ENCODE results near the gene SLC39A11. TPM values are rescaled to one million over a fixed set of nuclear protein-coding genes. Genes with fewer than 3 reads are reported as not detected.

Gene SLC39A11
- polyA plus RNA-seq, 1 of the 3 experiments (the other 2 are of a cell fraction): 23.5 TPM

GRCh38 chr17:72879877-72880276 is 212.6 kb downstream of the SLC39A11 start:
- Histone ChIP-seq H3K9me2 (no peaks in the 10 kb centered on the region), H3F3A (replicated peaks; ENCODE audit: insufficient read depth) (no peaks in the 10 kb centered on the region), H3K79me2 (ENCODE audit: insufficient read depth) (no peaks in the 10 kb centered on the region), H3K9me3 (peaks cover 10% of the 10 kb centered on the region; the same call in 1 of the 2 replicates), H3K9ac (no peak overlapping the region), H3K4me1 (ENCODE audit: control insufficient read depth in 1 of 2, insufficient read depth in 2 of 2, low read depth in 1 of 2, low read length in 1 of 2) (no peaks in the 10 kb centered on the region), H3K27me3 (ENCODE audit: insufficient read depth) (no peaks in the 10 kb centered on the region), H2AFZ (ENCODE audit: low read depth) (no peak overlapping the region), H3K36me3 (replicated peaks in 1 of 2; ENCODE audit: control insufficient read depth in 1 of 2, insufficient read depth in 2 of 2, low read length in 1 of 2) (peaks cover 0 to 4% of the 10 kb centered on the region in 2 experiments), H3K4me3 (ENCODE audit: low read depth in 2 of 2, low read length in 1 of 2) (no peak overlapping the region), H3K27ac (ENCODE audit: low read depth in 2 of 2, low read length in 1 of 2) (no peak overlapping the region), H3K4me2 (no peak overlapping the region), H4K20me1 (ENCODE audit: insufficient read depth) (no peaks in the 10 kb centered on the region)
- ChIA-PET POLR2A (no interaction called here), CTCF (interaction anchor here (1.2 kb wide), 1 partner anchor 11 kb away, joined by 3 read pairs; no protein-coding TSS in a partner anchor)
- no peak for DNase-seq
- WGBS (ENCODE audit: low lambda C conversion rate): 85% methylated on average over 2 of the region's 2 CpGs
- TF ChIP-seq EP300 (IDR thresholded peaks at IDR 0.05; ENCODE audit: borderline replicate concordance in 1 of 2, low read depth in 1 of 2, low read length in 1 of 2) (no peak), SIN3A (IDR thresholded peaks at IDR 0.05; ENCODE audit: borderline replicate concordance, low read depth, low read length) (no peak), MAX (IDR thresholded peaks at IDR 0.05; ENCODE audit: low read depth) (no peak), TAF1 (IDR thresholded peaks at IDR 0.05; ENCODE audit: borderline replicate concordance, low read depth, low read length) (no peak), MEF2A (IDR thresholded peaks at IDR 0.05; ENCODE audit: borderline replicate concordance, low read depth) (no peak), ZBTB33 (IDR thresholded peaks at IDR 0.05; ENCODE audit: borderline replicate concordance, low read depth) (no peak), RCOR1 (IDR thresholded peaks at IDR 0.05; ENCODE audit: low read length) (no peak), RFX5 (IDR thresholded peaks at IDR 0.05; ENCODE audit: low read length) (no peak), NRF1 (IDR thresholded peaks at IDR 0.05; ENCODE audit: low read depth, low read length) (no peak), EZH2phosphoT487 (IDR thresholded peaks at IDR 0.05; ENCODE audit: borderline replicate concordance, low read depth) (no peak), FOXM1 (IDR thresholded peaks at IDR 0.05; ENCODE audit: low read depth) (no peak), RAD21 (IDR thresholded peaks at IDR 0.05; ENCODE audit: low read length) (no peak), JUND (IDR thresholded peaks at IDR 0.05) (no peak)
- TF ChIP-seq, protein P1, sequence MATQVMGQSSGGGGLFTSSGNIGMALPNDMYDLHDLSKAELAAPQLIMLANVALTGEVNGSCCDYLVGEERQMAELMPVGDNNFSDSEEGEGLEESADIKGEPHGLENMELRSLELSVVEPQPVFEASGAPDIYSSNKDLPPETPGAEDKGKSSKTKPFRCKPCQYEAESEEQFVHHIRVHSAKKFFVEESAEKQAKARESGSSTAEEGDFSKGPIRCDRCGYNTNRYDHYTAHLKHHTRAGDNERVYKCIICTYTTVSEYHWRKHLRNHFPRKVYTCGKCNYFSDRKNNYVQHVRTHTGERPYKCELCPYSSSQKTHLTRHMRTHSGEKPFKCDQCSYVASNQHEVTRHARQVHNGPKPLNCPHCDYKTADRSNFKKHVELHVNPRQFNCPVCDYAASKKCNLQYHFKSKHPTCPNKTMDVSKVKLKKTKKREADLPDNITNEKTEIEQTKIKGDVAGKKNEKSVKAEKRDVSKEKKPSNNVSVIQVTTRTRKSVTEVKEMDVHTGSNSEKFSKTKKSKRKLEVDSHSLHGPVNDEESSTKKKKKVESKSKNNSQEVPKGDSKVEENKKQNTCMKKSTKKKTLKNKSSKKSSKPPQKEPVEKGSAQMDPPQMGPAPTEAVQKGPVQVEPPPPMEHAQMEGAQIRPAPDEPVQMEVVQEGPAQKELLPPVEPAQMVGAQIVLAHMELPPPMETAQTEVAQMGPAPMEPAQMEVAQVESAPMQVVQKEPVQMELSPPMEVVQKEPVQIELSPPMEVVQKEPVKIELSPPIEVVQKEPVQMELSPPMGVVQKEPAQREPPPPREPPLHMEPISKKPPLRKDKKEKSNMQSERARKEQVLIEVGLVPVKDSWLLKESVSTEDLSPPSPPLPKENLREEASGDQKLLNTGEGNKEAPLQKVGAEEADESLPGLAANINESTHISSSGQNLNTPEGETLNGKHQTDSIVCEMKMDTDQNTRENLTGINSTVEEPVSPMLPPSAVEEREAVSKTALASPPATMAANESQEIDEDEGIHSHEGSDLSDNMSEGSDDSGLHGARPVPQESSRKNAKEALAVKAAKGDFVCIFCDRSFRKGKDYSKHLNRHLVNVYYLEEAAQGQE (IDR thresholded peaks at IDR 0.05; ENCODE audit: low read depth, low read length): no peak
- TF ChIP-seq, protein P2, sequence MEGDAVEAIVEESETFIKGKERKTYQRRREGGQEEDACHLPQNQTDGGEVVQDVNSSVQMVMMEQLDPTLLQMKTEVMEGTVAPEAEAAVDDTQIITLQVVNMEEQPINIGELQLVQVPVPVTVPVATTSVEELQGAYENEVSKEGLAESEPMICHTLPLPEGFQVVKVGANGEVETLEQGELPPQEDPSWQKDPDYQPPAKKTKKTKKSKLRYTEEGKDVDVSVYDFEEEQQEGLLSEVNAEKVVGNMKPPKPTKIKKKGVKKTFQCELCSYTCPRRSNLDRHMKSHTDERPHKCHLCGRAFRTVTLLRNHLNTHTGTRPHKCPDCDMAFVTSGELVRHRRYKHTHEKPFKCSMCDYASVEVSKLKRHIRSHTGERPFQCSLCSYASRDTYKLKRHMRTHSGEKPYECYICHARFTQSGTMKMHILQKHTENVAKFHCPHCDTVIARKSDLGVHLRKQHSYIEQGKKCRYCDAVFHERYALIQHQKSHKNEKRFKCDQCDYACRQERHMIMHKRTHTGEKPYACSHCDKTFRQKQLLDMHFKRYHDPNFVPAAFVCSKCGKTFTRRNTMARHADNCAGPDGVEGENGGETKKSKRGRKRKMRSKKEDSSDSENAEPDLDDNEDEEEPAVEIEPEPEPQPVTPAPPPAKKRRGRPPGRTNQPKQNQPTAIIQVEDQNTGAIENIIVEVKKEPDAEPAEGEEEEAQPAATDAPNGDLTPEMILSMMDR (IDR thresholded peaks at IDR 0.05): no peak
